DND-41 (cell line): Measurements from ENCODE around the gene AGAP1.

Source experiments
- ATAC-seq: fragments of 200-7000 bp; cut with Tn5 transposase; 3 replicates; pipeline ENCODE4 v1.9.1; 2021; ENCODE audit warnings: low read depth; ENCODE audit not compliant: insufficient read depth
- DNase-seq: peaks from one replicate; pipeline ENCODE4 v3.0.0-alpha.2; 2020
- H2AFZ ChIP-seq: 2 replicates; pipeline ENCODE4 v1.6.0; 2012; ENCODE audit warnings: low read depth, low read length
- H3K27ac ChIP-seq: 2 replicates; pipeline ENCODE4 v1.5.1; 2012; ENCODE audit warnings: low read length, inconsistent platforms
- H3K27me3 ChIP-seq: fragments of 200-600 bp; sonication (generic); 2 replicates; pipeline ENCODE4 v1.6.0; 2012; ENCODE audit warnings: low read length, mild to moderate bottlenecking, inconsistent platforms; ENCODE audit not compliant: insufficient read depth, poor library complexity
- H3K36me3 ChIP-seq: 2 replicates; pipeline ENCODE4 v1.5.1; 2012; ENCODE audit warnings: low read length, inconsistent platforms; ENCODE audit not compliant: insufficient read depth
- H3K4me1 ChIP-seq: 2 replicates; pipeline ENCODE4 v1.5.1; 2012; ENCODE audit warnings: mild to moderate bottlenecking, low read length; ENCODE audit not compliant: insufficient read depth
- H3K4me2 ChIP-seq: 2 replicates; pipeline ENCODE4 v1.6.0; 2012; ENCODE audit warnings: mild to moderate bottlenecking, moderate library complexity, low read length, inconsistent platforms; ENCODE audit not compliant: insufficient read depth
- H3K4me3 ChIP-seq, 2 experiments: fragments of 200-600 bp in 1 of 2; shearing (Covaris generic) in 1 of 2; 2 replicates each; pipeline ENCODE4 v1.5.1; 2012 to 2016; ENCODE audit warnings: inconsistent platforms in 2 of 2, low read length in 2 of 2, mild to moderate bottlenecking in 2 of 2, low read depth in 1 of 2, moderate library complexity in 1 of 2
- H3K79me2 ChIP-seq: 2 replicates; pipeline ENCODE4 v1.6.0; 2012; ENCODE audit warnings: low read length, inconsistent platforms; ENCODE audit not compliant: insufficient read depth
- H3K9ac ChIP-seq: 2 replicates; pipeline ENCODE4 v1.6.0; 2012; ENCODE audit warnings: low read depth, mild to moderate bottlenecking, inconsistent platforms, low read length, moderate library complexity
- H3K9me3 ChIP-seq: 2 replicates; pipeline ENCODE4 v1.5.1; 2012; ENCODE audit warnings: low read length, moderate library complexity, mild to moderate bottlenecking, inconsistent platforms; ENCODE audit not compliant: insufficient read depth, severe bottlenecking
- H4K20me1 ChIP-seq: 2 replicates; pipeline ENCODE4 v1.6.0; 2012; ENCODE audit warnings: low read length; ENCODE audit not compliant: insufficient read depth
- EZH2 ChIP-seq: IDR thresholded peaks from 3 replicates; pipeline ENCODE4 v1.6.1; 2012; ENCODE audit warnings: borderline replicate concordance, low read depth, mild to moderate bottlenecking, moderate library complexity, low read length, inconsistent platforms; ENCODE audit not compliant: severe bottlenecking
- TF ChIP-seq, protein P1 (sequence below): IDR thresholded peaks from 2 replicates; pipeline ENCODE4 v1.5.1; 2012; ENCODE audit warnings: borderline replicate concordance, low read length, moderate library complexity, mild to moderate bottlenecking; ENCODE audit not compliant: poor library complexity, severe bottlenecking; ENCODE audit errors: extremely low read depth

AGAP1 gene

DNA sequence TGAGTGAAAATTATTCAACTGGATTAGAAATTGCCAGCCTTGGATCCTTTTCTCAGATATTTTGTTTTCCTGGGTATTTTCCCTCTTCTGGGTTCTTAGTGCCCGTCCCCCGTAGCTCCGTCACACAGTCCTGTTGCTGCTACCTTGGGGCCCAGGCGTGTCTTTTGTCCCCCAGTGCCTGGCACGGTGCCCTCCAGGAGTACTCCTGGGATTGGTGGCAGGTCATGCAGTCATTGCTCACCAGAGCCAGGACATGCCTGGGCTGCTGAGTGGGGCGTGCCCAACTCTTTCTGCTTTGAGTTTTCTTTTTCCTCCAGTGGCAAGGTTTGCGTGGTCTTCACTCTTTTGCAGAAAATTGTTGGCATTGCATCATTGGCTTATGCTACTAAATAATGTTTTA lies 275.2 kb downstream of the AGAP1 start:
- H3K27me3 ChIP-seq = no peaks in the 10 kb centered on the region
- no peak overlapping the region for H3K4me2 ChIP-seq
- no peaks in the 10 kb centered on the region for H3K4me1 ChIP-seq
- no peak overlapping the region for H3K4me3 ChIP-seq
- DNase-seq (no peak), ATAC-seq (no peak)
- H2AFZ ChIP-seq = no peak overlapping the region
- H3K36me3 ChIP-seq = no peaks in the 10 kb centered on the region
- H3K79me2 ChIP-seq = no peaks in the 10 kb centered on the region
- no peaks in the 10 kb centered on the region for H4K20me1 ChIP-seq
- H3K9ac ChIP-seq = no peak overlapping the region
- no peak overlapping the region for H3K27ac ChIP-seq
- TF ChIP-seq, protein P1, sequence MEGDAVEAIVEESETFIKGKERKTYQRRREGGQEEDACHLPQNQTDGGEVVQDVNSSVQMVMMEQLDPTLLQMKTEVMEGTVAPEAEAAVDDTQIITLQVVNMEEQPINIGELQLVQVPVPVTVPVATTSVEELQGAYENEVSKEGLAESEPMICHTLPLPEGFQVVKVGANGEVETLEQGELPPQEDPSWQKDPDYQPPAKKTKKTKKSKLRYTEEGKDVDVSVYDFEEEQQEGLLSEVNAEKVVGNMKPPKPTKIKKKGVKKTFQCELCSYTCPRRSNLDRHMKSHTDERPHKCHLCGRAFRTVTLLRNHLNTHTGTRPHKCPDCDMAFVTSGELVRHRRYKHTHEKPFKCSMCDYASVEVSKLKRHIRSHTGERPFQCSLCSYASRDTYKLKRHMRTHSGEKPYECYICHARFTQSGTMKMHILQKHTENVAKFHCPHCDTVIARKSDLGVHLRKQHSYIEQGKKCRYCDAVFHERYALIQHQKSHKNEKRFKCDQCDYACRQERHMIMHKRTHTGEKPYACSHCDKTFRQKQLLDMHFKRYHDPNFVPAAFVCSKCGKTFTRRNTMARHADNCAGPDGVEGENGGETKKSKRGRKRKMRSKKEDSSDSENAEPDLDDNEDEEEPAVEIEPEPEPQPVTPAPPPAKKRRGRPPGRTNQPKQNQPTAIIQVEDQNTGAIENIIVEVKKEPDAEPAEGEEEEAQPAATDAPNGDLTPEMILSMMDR = no peak
- no peak for TF ChIP-seq EZH2
- H3K9me3 ChIP-seq = no peaks in the 10 kb centered on the region

DNA sequence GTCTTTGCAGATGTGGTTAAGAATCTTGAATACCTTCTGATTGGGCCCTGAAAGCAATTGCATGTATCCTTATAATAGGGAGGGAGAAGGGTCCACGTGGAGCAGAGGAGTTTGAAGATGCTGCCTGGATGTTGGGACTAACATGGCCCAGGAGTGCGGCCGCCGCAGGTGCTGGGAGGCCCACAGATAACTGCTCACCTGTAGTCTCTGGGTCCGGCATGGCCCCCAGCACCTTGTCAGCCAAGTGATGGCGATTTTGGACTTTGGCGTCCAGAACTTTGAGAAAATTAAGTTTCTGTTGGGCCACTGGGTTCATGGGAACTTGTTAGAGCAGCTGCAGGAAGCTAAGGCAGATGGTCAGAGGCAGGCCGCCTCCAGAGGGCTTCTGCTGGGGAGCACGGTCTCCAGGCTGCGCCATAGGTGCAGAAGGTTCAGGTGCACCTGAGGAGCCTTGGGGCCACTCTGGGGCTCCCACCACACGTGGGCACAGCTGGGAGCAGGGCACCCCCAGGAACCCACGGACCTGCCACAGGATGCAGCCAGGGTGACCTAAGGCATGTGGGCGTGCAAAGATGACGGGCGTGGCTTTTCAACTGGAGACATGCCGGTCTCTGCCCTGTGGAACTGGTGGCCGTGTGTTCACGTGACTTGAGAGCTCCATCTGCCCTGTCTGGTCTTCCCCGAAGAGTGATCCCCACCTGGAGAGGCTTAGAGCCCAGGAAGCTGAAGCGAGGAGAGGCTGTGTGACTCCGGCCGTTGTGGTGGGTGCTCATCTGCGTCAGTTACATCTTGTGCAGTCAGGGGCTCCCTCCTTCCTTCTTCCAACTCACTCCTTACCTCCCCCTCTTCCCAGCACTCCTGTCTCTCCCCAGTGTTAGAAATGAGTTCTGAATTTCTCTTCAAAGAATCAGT lies 277.3 kb downstream of the AGAP1 start:
- no peaks in the 10 kb centered on the region for H3K36me3 ChIP-seq

DNA sequence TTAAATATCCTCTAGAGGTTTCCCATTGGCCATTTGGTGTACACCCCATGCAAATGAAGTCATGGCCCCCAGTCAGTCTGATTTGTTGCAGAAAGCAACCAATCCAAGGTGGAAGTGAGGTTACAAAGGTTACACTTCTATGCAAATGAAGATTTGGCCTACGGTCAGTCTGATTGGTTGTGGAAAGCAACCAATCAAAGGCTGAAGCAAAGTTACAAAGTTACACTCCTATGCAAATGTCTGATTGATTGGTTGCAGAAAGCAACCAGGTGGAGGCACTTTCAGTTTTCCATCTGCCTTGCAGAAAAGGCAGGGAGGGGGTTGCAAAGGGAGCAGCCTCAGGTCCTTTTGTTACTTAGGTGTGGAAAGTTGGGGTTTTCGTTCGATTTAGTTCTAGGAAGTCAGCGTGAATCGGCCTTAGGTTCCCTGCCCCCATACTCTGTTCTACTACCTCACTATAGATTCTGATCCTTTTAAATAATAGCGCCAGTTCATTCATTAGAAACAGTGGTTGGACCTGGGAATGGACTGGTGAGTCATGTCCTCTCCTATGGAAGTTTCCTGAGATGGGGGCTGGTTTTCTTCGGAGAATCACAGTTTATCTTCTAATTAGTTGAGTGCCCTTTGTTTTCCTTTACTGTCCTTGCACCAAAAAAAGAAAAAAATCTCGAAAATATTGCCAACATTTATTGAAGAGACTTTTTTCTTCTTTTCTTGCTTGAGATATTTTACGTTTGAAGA lies 279.5 kb downstream of the AGAP1 start:
- no peak overlapping the region for H3K27ac ChIP-seq
- H3K36me3 ChIP-seq = no peaks in the 10 kb centered on the region
- H3K9ac ChIP-seq = no peak overlapping the region
- no peaks in the 10 kb centered on the region for H3K4me1 ChIP-seq
- no peaks in the 10 kb centered on the region for H3K9me3 ChIP-seq
- H2AFZ ChIP-seq = no peak overlapping the region
- H4K20me1 ChIP-seq = peaks cover 5% of the 10 kb centered on the region
- DNase-seq = no peak
- H3K4me3 ChIP-seq = no peak overlapping the region
- H3K27me3 ChIP-seq = no peaks in the 10 kb centered on the region
- H3K79me2 ChIP-seq = no peaks in the 10 kb centered on the region
- ATAC-seq = no peak
- no peak overlapping the region for H3K4me2 ChIP-seq
- no peak for TF ChIP-seq EZH2
- TF ChIP-seq, protein P1 = no peak

More for the DNA sequence above, 277.3 kb downstream of the AGAP1 start:
- H3K9ac ChIP-seq = no peak overlapping the region
- DNase-seq (no peak), ATAC-seq (no peak)
- no peak overlapping the region for H3K27ac ChIP-seq
- H3K9me3 ChIP-seq = no peaks in the 10 kb centered on the region
- H2AFZ ChIP-seq = no peak overlapping the region
- no peak overlapping the region for H3K4me2 ChIP-seq
- no peak for TF ChIP-seq EZH2
- TF ChIP-seq, protein P1 = no peak
- H3K4me3 ChIP-seq = no peak overlapping the region
- H4K20me1 ChIP-seq = peaks cover 2% of the 10 kb centered on the region
- H3K79me2 ChIP-seq = no peaks in the 10 kb centered on the region
- H3K27me3 ChIP-seq = no peaks in the 10 kb centered on the region
- no peaks in the 10 kb centered on the region for H3K4me1 ChIP-seq
